ENCODE data around the gene GRIN2D. TPM values are rescaled to one million over a fixed set of nuclear protein-coding genes. Genes with fewer than 3 reads are reported as not detected.

Gene GRIN2D
- total RNA-seq, 4 donors from 2014 or later, result 0.07 to 0.27 (median 0.09) TPM; not detected in 1

DNA sequence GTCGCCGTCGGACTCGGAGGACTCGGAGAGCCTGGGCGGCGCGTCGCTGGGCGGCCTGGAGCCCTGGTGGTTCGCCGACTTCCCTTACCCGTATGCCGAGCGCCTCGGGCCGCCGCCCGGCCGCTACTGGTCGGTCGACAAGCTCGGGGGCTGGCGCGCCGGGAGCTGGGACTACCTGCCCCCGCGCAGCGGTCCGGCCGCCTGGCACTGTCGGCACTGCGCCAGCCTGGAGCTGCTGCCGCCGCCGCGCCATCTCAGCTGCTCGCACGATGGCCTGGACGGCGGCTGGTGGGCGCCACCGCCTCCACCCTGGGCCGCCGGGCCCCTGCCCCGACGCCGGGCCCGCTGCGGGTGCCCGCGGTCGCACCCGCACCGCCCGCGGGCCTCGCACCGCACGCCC is 49.8 kb downstream of the GRIN2D start:
- Histone ChIP-seq H3K27ac (no peak overlapping the region), H3K4me1 (peaks cover 18 to 22% of the 10 kb centered on the region in 2 donors), H3K4me3 (peak overlapping the region in 2 of 4 donors; percentile 22 to 47), H3K36me3 (peaks cover 0 to 14% of the 10 kb centered on the region in 2 donors), H3K27me3 (peaks cover 25 to 46% (median 37%) of the 10 kb centered on the region in 3 donors), H3K9me3 (no peaks in the 10 kb centered on the region)
- in situ Hi-C loops (cut with MboI; ENCODE audit: low sequenced_read_pairs in 4 of 4) (no loop called here), intact Hi-C loops (cut with DNase I; ENCODE audit: low total_unique reads) (no loop called here)
- TF ChIP-seq POLR2A (IDR thresholded peaks at IDR 0.05), result no peak
- TF ChIP-seq, protein P1, sequence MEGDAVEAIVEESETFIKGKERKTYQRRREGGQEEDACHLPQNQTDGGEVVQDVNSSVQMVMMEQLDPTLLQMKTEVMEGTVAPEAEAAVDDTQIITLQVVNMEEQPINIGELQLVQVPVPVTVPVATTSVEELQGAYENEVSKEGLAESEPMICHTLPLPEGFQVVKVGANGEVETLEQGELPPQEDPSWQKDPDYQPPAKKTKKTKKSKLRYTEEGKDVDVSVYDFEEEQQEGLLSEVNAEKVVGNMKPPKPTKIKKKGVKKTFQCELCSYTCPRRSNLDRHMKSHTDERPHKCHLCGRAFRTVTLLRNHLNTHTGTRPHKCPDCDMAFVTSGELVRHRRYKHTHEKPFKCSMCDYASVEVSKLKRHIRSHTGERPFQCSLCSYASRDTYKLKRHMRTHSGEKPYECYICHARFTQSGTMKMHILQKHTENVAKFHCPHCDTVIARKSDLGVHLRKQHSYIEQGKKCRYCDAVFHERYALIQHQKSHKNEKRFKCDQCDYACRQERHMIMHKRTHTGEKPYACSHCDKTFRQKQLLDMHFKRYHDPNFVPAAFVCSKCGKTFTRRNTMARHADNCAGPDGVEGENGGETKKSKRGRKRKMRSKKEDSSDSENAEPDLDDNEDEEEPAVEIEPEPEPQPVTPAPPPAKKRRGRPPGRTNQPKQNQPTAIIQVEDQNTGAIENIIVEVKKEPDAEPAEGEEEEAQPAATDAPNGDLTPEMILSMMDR (IDR thresholded peaks at IDR 0.05 in 4 of 5, conservative IDR thresholded peaks at IDR 0.05 in 1 of 5), result no peak
- ATAC-seq (no peak), DNase-seq (no peak)

Other genes with a start within 250 kb of the GRIN2D start
- 1 to 10 TPM; 3.7 to 9.2 (median 7.1) TPM for gene LIG1, start 223.3 kb upstream of the GRIN2D start, total RNA-seq
- 1 to 10 TPM; 1.6 to 8.4 (median 2.8) TPM for gene ZSWIM9, start 223.0 kb upstream of the GRIN2D start, total RNA-seq
- gene CARD8, start 137.8 kb upstream of the GRIN2D start, total RNA-seq, result 10 to 100 TPM; 15.7 to 23.3 (median 20.2) TPM
- under 1 TPM in 1 of 4 donors, not detected in 3; 0.36 TPM for gene ZNF114, start 123.6 kb upstream of the GRIN2D start, total RNA-seq
- gene EMP3, start 68.1 kb upstream of the GRIN2D start, total RNA-seq, result 10 to 100 TPM in 2 of 4 donors, 1 to 10 TPM in 2; 3.8 to 15.3 (median 9.4) TPM
- gene TMEM143, start 29.7 kb upstream of the GRIN2D start, total RNA-seq, result 10 to 100 TPM; 28.8 to 42.3 (median 40.7) TPM
- gene SYNGR4, start 29.3 kb upstream of the GRIN2D start, total RNA-seq, result not detected
- gene KDELR1, start 2.1 kb upstream of the GRIN2D start, total RNA-seq, result 10 to 100 TPM; 44.9 to 64.7 (median 54.0) TPM
- gene GRWD1, start 52.3 kb downstream of the GRIN2D start, total RNA-seq, result 10 to 100 TPM; 27.8 to 36.0 (median 31.2) TPM
- gene KCNJ14, start 61.9 kb downstream of the GRIN2D start, total RNA-seq, result 1 to 10 TPM in 2 of 4 donors, under 1 TPM in 2; 0.19 to 1.9 (median 0.92) TPM
- gene CYTH2, start 75.7 kb downstream of the GRIN2D start, total RNA-seq, result 10 to 100 TPM; 24.3 to 35.2 (median 26.9) TPM
- gene LMTK3, start 118.2 kb downstream of the GRIN2D start, total RNA-seq, result not detected
- gene SULT2B1, start 158.5 kb downstream of the GRIN2D start, total RNA-seq, result not detected
- gene SPACA4, start 213.1 kb downstream of the GRIN2D start, total RNA-seq, result not detected
- under 1 TPM in 1 of 4 donors, not detected in 3; 0.15 TPM for gene FAM83E, start 221.4 kb downstream of the GRIN2D start, total RNA-seq
- gene RPL18, start 225.5 kb downstream of the GRIN2D start, total RNA-seq, result 1,000 to 10,000 TPM; 1,223 to 1,420 (median 1,299) TPM
- gene SPHK2, start 225.8 kb downstream of the GRIN2D start, total RNA-seq, result 10 to 100 TPM in 2 of 4 donors, 1 to 10 TPM in 2; 7.8 to 12.4 (median 9.2) TPM
- gene DBP, start 243.7 kb downstream of the GRIN2D start, total RNA-seq, result 10 to 100 TPM in 1 of 4 donors, 1 to 10 TPM in 3; 1.7 to 12.9 (median 4.4) TPM

Measured in gastrocnemius medialis (tissue), 4 donors.